Karpas-422 (cell line): ENCODE measurements around the gene KAZN. TPM values are rescaled to one million over a fixed set of nuclear protein-coding genes. Genes with fewer than 3 reads are reported as not detected.

ENCODE experiments used
- DNase-seq: peaks from one replicate; pipeline ENCODE4 v3.0.0-alpha.2; 2015
- H2AFZ ChIP-seq: fragments of 200-600 bp; sonication (generic); 2 replicates; pipeline ENCODE4 v1.6.1; 2014; ENCODE audit warnings: antibody characterized with exemption, low read length, mixed read lengths
- H3K27ac ChIP-seq: fragments of 200-600 bp; sonication (generic); 2 replicates; pipeline ENCODE4 v1.5.1; 2014; ENCODE audit warnings: mild to moderate bottlenecking, low read length, moderate library complexity
- H3K27me3 ChIP-seq: fragments of 200-600 bp; sonication (generic); 2 replicates; pipeline ENCODE4 v1.6.1; 2014; ENCODE audit warnings: low read length, mixed read lengths
- H3K36me3 ChIP-seq: fragments of 200-600 bp; sonication (generic); 2 replicates; pipeline ENCODE4 v1.6.1; 2014; ENCODE audit warnings: low read length, mixed read lengths; ENCODE audit not compliant: insufficient read depth
- H3K4me1 ChIP-seq: fragments of 200-600 bp; sonication (generic); 2 replicates; pipeline ENCODE4 v1.6.1; 2014; ENCODE audit warnings: mild to moderate bottlenecking, low read length, mixed read lengths
- H3K4me2 ChIP-seq: fragments of 200-600 bp; sonication (generic); 2 replicates; pipeline ENCODE4 v1.6.1; 2014; ENCODE audit warnings: low read length, low read depth, mild to moderate bottlenecking; ENCODE audit not compliant: poor library complexity, severe bottlenecking
- H3K4me3 ChIP-seq: fragments of 200-600 bp; sonication (generic); 2 replicates; pipeline ENCODE4 v1.5.1; 2014; ENCODE audit warnings: mild to moderate bottlenecking, antibody characterized with exemption, low read length, mixed read lengths
- H3K79me2 ChIP-seq: fragments of 200-600 bp; sonication (generic); 2 replicates; pipeline ENCODE4 v1.6.1; 2014; ENCODE audit warnings: mild to moderate bottlenecking, low read length, mixed read lengths
- H3K9ac ChIP-seq: fragments of 200-600 bp; sonication (generic); 2 replicates; pipeline ENCODE4 v1.6.0; 2014; ENCODE audit warnings: low read length
- H3K9me2 ChIP-seq: fragments of 200-600 bp; sonication (generic), shearing (Covaris generic); replicated peaks from 2 replicates; pipeline ENCODE4 v1.6.0; 2014; ENCODE audit warnings: mild to moderate bottlenecking, low read length, moderate library complexity; ENCODE audit not compliant: insufficient read depth
- H3K9me3 ChIP-seq: fragments of 300-700, 200-600 bp; sonication (generic); 2 replicates; pipeline ENCODE4 v1.6.1; 2014; ENCODE audit warnings: low read length, mixed read lengths
- H4K20me1 ChIP-seq: fragments of 200-600 bp; sonication (generic); 2 replicates; pipeline ENCODE4 v1.6.1; 2014; ENCODE audit warnings: mild to moderate bottlenecking, antibody characterized with exemption, low read length, low read depth; ENCODE audit not compliant: insufficient read depth
- total RNA-seq: library from RNA; depleted of rRNA; stranded (reverse); fragments of >200 nt; shearing (Covaris generic); gene quantifications from 2 replicates; pipeline ENCODE4 v1.2.3, GENCODE V29; 2014; ENCODE audit warnings: low replicate concordance

Gene KAZN
- total RNA-seq, 1 experiment from 2014 or later: not detected

DNA sequence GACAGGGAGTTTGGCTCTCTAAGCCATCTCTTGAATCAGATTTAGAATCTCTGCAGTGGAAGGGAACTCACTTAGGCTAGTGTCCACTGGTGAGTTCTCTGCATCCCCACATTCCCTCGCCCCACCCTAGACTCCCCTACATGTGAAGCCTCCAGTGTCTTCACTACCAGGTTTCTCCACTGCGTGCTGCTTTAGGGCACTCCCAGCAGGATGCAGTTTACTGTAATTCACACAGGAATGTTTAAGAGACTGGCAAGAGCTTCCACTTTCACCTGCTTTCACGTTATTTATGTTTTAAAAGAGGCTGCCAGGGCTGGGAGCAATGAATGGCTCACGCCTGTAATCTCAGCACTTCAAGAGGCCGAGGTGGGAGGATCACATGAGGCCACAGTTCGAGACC lies 60.2 kb downstream of the KAZN start:
- Histone ChIP-seq H3K9ac (no peak overlapping the region), H3K4me3 (no peak overlapping the region), H3K4me2 (no peak overlapping the region), H3K79me2 (no peaks in the 10 kb centered on the region), H2AFZ (no peak overlapping the region), H3K9me3 (no peaks in the 10 kb centered on the region), H3K9me2 (no peaks in the 10 kb centered on the region), H3K36me3 (no peaks in the 10 kb centered on the region), H3K4me1 (peaks cover 3% of the 10 kb centered on the region), H3K27ac (no peak overlapping the region), H4K20me1 (no peaks in the 10 kb centered on the region), H3K27me3 (no peaks in the 10 kb centered on the region)
- DNase-seq: no peak

DNA sequence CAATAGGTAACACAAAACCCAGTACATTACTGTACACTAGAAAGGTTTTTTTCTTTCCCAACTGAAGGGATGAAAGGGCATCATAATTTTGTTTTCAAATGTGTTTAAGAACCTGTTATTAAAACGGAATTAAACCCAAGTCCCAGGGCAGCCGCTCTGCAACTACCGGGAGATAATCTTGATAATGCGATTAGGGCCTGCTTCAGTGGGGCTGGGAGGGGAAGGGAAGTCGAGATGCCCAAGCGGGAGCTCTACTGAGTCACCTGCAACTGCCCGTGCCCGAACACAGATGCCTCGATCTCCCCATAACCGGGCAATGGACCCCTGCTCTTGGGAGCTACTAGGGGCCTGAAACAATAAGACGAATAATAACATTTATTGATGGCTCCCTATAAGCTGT lies 61.4 kb downstream of the KAZN start:
- H3K9ac ChIP-seq: no peak overlapping the region
- no peak overlapping the region for H2AFZ ChIP-seq

DNA sequence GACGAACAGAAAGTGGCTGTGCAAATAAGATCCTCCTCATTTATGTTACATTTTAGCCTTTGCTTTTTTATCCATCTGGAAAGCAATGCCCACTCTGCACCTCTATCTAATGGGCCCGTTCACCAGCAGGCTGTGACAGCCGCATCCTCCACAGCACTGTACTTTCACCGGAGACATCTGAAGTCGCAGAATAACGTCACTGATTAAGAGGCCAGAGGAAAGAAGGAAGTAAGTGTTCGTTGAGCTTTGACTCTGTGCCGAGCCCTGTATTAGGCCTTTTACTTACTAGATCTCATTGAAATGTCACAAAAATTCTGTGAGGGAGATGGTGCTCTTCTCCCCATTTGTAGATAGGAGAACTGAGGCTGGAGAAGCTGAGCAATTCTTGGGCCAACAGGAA lies 62.3 kb downstream of the KAZN start:
- H4K20me1 ChIP-seq: no peaks in the 10 kb centered on the region
- DNase-seq: no peak
- no peaks in the 10 kb centered on the region for H3K79me2 ChIP-seq
- no peaks in the 10 kb centered on the region for H3K36me3 ChIP-seq
- H3K9me2 ChIP-seq: no peaks in the 10 kb centered on the region
- H3K27ac ChIP-seq: no peak overlapping the region
- H2AFZ ChIP-seq: no peak overlapping the region
- no peaks in the 10 kb centered on the region for H3K9me3 ChIP-seq
- H3K4me2 ChIP-seq: no peak overlapping the region
- H3K27me3 ChIP-seq: no peaks in the 10 kb centered on the region
- no peak overlapping the region for H3K9ac ChIP-seq
- H3K4me3 ChIP-seq: no peak overlapping the region
- H3K4me1 ChIP-seq: peaks cover 3% of the 10 kb centered on the region

More for the DNA sequence above, 61.4 kb downstream of the KAZN start:
- Histone ChIP-seq H3K4me2 (no peak overlapping the region), H3K79me2 (no peaks in the 10 kb centered on the region), H3K36me3 (no peaks in the 10 kb centered on the region), H4K20me1 (no peaks in the 10 kb centered on the region), H3K4me1 (peaks cover 3% of the 10 kb centered on the region), H3K27ac (no peak overlapping the region), H3K9me3 (no peaks in the 10 kb centered on the region), H3K9me2 (no peaks in the 10 kb centered on the region), H3K27me3 (no peaks in the 10 kb centered on the region), H3K4me3 (no peak overlapping the region)
- no peak for DNase-seq

DNA sequence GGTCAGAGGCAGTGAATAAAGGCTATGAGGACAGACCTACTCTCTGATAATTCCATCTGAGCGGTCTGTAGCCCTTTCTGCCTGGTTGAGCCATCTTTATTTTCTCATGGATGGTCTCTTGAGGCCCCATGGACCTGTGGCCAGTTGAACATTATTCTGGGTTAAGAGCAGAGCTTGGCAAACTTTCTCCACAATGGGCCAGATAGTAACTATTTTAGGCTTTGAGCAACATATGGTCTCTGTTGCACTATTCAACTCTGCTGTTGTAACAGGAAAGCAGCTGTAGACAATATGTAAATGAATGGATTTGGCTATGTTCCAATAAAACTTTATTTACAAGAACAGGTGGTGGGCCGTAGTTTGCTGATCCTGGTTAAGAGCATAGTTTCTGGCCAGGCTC lies 62.7 kb downstream of the KAZN start:
- H3K27ac ChIP-seq: no peak overlapping the region
- H3K79me2 ChIP-seq: no peaks in the 10 kb centered on the region
- no peak for DNase-seq

DNA sequence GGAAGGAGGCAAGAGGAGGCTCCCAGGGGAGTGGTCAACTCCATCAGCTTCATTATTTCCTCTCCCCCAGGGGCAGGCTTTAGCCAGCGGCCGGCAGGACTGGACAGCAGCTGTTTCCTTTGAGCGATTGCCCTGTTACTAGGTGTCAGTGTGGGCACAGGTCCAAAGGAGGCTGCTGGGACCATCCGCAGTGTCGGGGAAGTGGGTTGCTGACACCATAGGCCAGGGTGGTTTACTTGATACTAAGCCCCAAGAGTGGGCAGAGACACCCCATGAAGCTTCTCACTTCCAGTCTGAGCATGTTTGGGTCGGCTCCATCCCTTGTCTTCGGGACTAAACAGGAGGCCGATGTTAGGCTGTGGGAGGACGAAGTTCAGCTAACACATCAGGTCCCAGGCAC lies 63.6 kb downstream of the KAZN start:
- DNase-seq: no peak
- Histone ChIP-seq H3K4me3 (no peak overlapping the region), H3K9me3 (no peaks in the 10 kb centered on the region), H3K9ac (no peak overlapping the region), H3K79me2 (no peaks in the 10 kb centered on the region), H3K27ac (no peak overlapping the region), H3K27me3 (no peaks in the 10 kb centered on the region), H3K4me1 (peaks cover 3% of the 10 kb centered on the region), H3K4me2 (no peak overlapping the region), H2AFZ (no peak overlapping the region), H3K9me2 (no peaks in the 10 kb centered on the region), H3K36me3 (no peaks in the 10 kb centered on the region), H4K20me1 (no peaks in the 10 kb centered on the region)

More for the DNA sequence above, 62.7 kb downstream of the KAZN start:
- H2AFZ ChIP-seq: no peak overlapping the region
- no peak overlapping the region for H3K4me2 ChIP-seq
- no peaks in the 10 kb centered on the region for H4K20me1 ChIP-seq
- H3K4me3 ChIP-seq: no peak overlapping the region
- no peak overlapping the region for H3K9ac ChIP-seq
- H3K27me3 ChIP-seq: no peaks in the 10 kb centered on the region
- H3K4me1 ChIP-seq: peaks cover 3% of the 10 kb centered on the region
- no peaks in the 10 kb centered on the region for H3K9me3 ChIP-seq
- H3K36me3 ChIP-seq: no peaks in the 10 kb centered on the region
- no peaks in the 10 kb centered on the region for H3K9me2 ChIP-seq

DNA sequence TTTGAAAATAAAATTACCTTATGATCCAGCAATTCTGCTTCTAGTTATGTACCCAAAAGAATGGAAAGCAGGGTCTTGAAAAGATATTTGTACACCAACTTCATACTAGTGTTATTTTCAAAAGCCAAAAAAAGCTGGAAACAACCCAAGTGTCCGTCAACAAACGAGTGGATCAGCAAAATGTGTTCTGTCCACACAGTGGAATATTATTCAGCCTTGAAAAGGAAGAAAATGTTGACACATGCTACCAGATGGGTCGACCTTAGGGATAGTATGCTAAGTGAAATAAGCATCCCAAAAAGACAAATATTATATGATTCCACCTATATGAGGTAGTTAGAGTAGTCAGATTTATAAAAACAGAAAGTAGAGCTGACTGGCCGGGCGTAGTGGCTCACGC lies 65.3 kb downstream of the KAZN start:
- Histone ChIP-seq H3K36me3 (no peaks in the 10 kb centered on the region), H3K27me3 (no peaks in the 10 kb centered on the region), H3K9me2 (no peaks in the 10 kb centered on the region), H2AFZ (no peak overlapping the region), H3K27ac (no peak overlapping the region), H3K79me2 (no peaks in the 10 kb centered on the region), H3K4me2 (no peak overlapping the region), H3K9ac (no peak overlapping the region), H3K4me1 (peaks cover 3% of the 10 kb centered on the region), H4K20me1 (no peaks in the 10 kb centered on the region), H3K9me3 (no peaks in the 10 kb centered on the region), H3K4me3 (no peak overlapping the region)
- DNase-seq: no peak

DNA sequence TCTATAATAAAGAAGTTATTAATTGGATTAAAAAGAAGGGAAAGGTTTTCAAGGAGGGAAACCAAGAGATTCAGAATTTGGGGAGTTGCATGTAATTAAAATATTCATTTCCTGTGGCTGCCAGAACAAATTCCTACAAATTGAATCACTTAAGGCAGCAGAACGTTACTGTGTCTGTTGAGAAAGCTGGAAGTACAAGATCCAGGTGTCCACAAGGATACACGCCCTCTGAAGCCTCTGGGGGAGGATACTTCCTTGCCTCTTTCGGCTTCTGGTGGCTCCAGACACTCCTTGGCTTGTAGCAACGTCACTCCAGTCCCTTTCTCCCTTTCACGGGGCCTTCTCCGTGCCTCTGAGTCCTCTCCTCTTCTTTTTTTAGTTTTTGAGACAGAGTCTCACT lies 67.9 kb downstream of the KAZN start:
- no peak for DNase-seq

DNA sequence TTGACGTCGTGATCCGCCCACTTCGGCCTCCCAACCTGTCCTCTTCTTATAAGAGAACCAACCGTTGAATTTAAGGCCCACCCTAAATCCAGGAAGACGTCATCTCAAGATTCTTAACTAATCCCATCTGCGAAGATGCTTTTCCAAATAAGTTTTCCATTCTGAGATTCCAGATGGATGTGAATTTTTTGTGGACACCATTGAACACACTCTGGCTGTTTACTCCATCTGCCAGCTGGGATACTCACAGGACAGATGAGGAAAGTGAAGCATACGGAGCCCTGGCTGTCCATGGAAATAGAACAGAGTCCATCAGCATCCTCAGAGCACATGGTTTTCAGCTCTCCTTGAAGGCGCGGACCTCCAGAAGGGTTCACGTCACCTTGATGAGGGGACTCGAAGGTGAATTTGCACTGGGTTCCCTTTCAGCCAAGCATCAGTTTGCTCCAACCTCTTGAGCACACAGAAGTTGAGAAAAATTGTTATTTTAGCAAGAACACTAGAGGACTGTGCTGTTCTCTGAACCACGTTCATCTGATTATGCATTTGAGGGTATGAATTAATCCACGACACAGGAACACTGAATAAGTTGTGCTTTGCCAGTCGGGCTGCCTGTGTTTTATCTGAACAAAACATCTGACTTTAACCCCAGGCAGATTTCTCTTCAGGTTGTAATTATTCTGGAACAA lies 68.6 kb downstream of the KAZN start:
- H3K27me3 ChIP-seq: no peaks in the 10 kb centered on the region
- H4K20me1 ChIP-seq: no peaks in the 10 kb centered on the region
- H3K9me2 ChIP-seq: no peaks in the 10 kb centered on the region
- peaks cover 7% of the 10 kb centered on the region for H3K4me1 ChIP-seq
- H3K9me3 ChIP-seq: no peaks in the 10 kb centered on the region
- no peak overlapping the region for H2AFZ ChIP-seq
- no peaks in the 10 kb centered on the region for H3K79me2 ChIP-seq
- DNase-seq: no peak
- H3K4me3 ChIP-seq: no peak overlapping the region
- H3K27ac ChIP-seq: no peak overlapping the region
- no peaks in the 10 kb centered on the region for H3K36me3 ChIP-seq
- no peak overlapping the region for H3K9ac ChIP-seq
- H3K4me2 ChIP-seq: no peak overlapping the region

More for the DNA sequence above, 67.9 kb downstream of the KAZN start:
- Histone ChIP-seq H3K27me3 (no peaks in the 10 kb centered on the region), H3K36me3 (no peaks in the 10 kb centered on the region), H3K4me1 (no peaks in the 10 kb centered on the region), H3K9me3 (no peaks in the 10 kb centered on the region), H4K20me1 (no peaks in the 10 kb centered on the region), H3K79me2 (no peaks in the 10 kb centered on the region), H2AFZ (no peak overlapping the region), H3K4me2 (no peak overlapping the region), H3K4me3 (no peak overlapping the region), H3K27ac (no peak overlapping the region), H3K9me2 (no peaks in the 10 kb centered on the region), H3K9ac (no peak overlapping the region)

DNA sequence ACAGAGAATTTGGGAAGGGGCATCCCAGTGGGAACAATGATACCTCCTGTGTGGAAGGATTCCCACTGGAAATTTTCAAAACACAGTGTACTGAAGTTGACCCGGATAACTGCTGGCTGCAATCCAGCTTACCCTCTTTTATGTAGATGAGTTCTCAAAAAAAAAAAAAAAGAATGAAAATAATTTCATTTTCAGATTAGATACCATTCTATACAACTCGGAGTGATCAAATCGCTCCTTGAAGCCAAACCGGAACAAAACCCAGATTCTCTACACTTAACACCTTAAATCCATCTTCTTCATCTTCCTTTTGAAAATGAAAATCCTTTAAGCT lies 69.1 kb downstream of the KAZN start:
- Histone ChIP-seq H3K79me2 (no peaks in the 10 kb centered on the region), H3K4me1 (peaks cover 12% of the 10 kb centered on the region), H3K4me2 (no peak overlapping the region), H4K20me1 (no peaks in the 10 kb centered on the region), H3K9me2 (no peaks in the 10 kb centered on the region), H3K36me3 (no peaks in the 10 kb centered on the region), H2AFZ (no peak overlapping the region), H3K27ac (no peak overlapping the region), H3K9me3 (no peaks in the 10 kb centered on the region), H3K4me3 (no peak overlapping the region), H3K9ac (no peak overlapping the region), H3K27me3 (no peaks in the 10 kb centered on the region)
- DNase-seq: no peak
